GM12872 (cell line): ENCODE results near the gene CDC16.

Experiments used
- TF ChIP-seq, protein P1 (sequence below): IDR thresholded peaks from 3 replicates; pipeline ENCODE4 v1.5.1; 2011; ENCODE audit warnings: low read depth, mild to moderate bottlenecking, low read length, moderate library complexity; ENCODE audit not compliant: insufficient read depth

CDC16 gene

GRCh38 chr13:114288157-114288591 lies 53.5 kb downstream of the CDC16 start:
- TF ChIP-seq, protein P1, sequence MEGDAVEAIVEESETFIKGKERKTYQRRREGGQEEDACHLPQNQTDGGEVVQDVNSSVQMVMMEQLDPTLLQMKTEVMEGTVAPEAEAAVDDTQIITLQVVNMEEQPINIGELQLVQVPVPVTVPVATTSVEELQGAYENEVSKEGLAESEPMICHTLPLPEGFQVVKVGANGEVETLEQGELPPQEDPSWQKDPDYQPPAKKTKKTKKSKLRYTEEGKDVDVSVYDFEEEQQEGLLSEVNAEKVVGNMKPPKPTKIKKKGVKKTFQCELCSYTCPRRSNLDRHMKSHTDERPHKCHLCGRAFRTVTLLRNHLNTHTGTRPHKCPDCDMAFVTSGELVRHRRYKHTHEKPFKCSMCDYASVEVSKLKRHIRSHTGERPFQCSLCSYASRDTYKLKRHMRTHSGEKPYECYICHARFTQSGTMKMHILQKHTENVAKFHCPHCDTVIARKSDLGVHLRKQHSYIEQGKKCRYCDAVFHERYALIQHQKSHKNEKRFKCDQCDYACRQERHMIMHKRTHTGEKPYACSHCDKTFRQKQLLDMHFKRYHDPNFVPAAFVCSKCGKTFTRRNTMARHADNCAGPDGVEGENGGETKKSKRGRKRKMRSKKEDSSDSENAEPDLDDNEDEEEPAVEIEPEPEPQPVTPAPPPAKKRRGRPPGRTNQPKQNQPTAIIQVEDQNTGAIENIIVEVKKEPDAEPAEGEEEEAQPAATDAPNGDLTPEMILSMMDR, result no peak

- TF ChIP-seq, protein P1, result no peak
Measured at GRCh38 chr13:114296448-114296847, 61.8 kb downstream of the CDC16 start.

DNA sequence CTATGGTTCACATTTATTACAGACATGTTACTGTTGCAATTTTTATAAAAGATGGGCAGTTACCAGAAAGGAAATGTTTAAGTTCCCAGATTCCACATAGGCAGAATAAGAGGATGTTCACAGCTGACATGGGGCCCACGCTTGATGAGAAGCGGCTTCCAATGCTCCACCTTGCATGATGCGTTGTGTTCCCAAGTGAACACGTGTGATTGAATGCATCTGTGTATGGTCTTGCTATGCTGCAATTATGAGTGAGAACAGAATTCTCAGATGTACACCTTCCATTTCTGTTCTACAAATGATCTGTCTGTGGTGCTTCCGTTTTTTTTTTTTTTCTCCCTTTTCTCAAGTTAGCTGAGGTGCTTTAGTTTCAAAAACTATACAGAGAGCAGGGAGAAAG lies 62.2 kb downstream of the CDC16 start:
- TF ChIP-seq, protein P1, result no peak

DNA sequence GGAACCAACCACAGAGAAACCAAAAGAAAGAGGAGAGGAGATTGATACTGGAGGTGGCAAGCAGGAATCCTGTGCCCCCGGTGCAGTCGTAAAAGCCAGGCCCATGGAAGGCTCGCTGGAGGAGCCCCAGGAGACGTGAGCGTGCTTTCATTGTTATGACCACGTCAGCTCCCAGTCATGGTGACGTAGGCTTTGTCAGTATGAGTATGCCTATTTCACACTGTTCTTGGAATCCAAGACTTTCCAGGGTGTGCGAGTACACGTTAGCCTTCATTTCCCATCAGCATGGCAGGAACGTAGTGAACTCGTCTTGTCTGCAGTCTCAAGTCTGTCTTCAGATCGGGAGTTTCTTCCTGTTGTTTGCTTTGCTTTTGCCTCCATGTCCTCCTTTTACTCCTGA lies 64.2 kb downstream of the CDC16 start:
- TF ChIP-seq, protein P1, result no peak

- TF ChIP-seq, protein P1, result no peak
Measured at GRCh38 chr13:114299604-114300305, 65.1 kb downstream of the CDC16 start.

GRCh38 chr13:114303700-114304327 lies 69.1 kb downstream of the CDC16 start:
- TF ChIP-seq, protein P1, result no peak

- TF ChIP-seq, protein P1, result no peak
Measured at GRCh38 chr13:114304346-114305034, 69.8 kb downstream of the CDC16 start.
